MM.1S (cell line): ENCODE data around the gene EBP.

Experiments used
- DNase-seq: peaks from one replicate; pipeline ENCODE4 v3.0.0-alpha.2; 2015
- H2AFZ ChIP-seq: fragments of 300-600 bp; sonication (generic); 2 replicates; pipeline ENCODE4 v1.6.0; 2016; ENCODE audit warnings: antibody characterized with exemption, low read length
- H3F3A ChIP-seq: fragments of 300-600 bp; sonication (generic); 2 replicates; pipeline ENCODE4 v1.6.1; 2016; ENCODE audit warnings: mild to moderate bottlenecking, antibody characterized with exemption, low read length, moderate library complexity, mixed read lengths; ENCODE audit not compliant: insufficient read depth
- H3K27ac ChIP-seq: fragments of 300-600 bp; sonication (generic); 2 replicates; pipeline ENCODE4 v1.5.1; 2016; ENCODE audit warnings: mild to moderate bottlenecking, low read length
- H3K27me3 ChIP-seq: fragments of 300-600 bp; sonication (generic); replicated peaks from 2 replicates; pipeline ENCODE4 v1.6.0; 2016; ENCODE audit warnings: low read length; ENCODE audit not compliant: insufficient read depth
- H3K36me3 ChIP-seq: fragments of 300-600 bp; sonication (generic); replicated peaks from 2 replicates; pipeline ENCODE4 v1.6.1; 2016; ENCODE audit warnings: mild to moderate bottlenecking, low read length, mixed read lengths; ENCODE audit not compliant: insufficient read depth
- H3K4me1 ChIP-seq: fragments of 300-600 bp; sonication (generic); 2 replicates; pipeline ENCODE4 v1.6.1; 2016; ENCODE audit warnings: low read length, mixed read lengths
- H3K4me2 ChIP-seq: fragments of 300-600 bp; sonication (generic); 2 replicates; pipeline ENCODE4 v1.6.0; 2016; ENCODE audit warnings: low read depth, low read length
- H3K4me3 ChIP-seq: fragments of 300-600 bp; sonication (generic); 2 replicates; pipeline ENCODE4 v1.5.1; 2016; ENCODE audit warnings: low read length, mixed read lengths
- H3K79me2 ChIP-seq: fragments of 300-600 bp; sonication (generic); 2 replicates; pipeline ENCODE4 v1.6.1; 2016; ENCODE audit warnings: mixed run types, low read length, mixed read lengths
- H3K9ac ChIP-seq: fragments of 300-600 bp; sonication (generic); 2 replicates; pipeline ENCODE4 v1.6.1; 2016; ENCODE audit warnings: low read length, mixed read lengths
- H3K9me2 ChIP-seq: fragments of 300-600 bp; sonication (generic); replicated peaks from 2 replicates; pipeline ENCODE4 v1.6.1; 2016; ENCODE audit warnings: mild to moderate bottlenecking, low read length, mixed read lengths; ENCODE audit not compliant: insufficient read depth
- H3K9me3 ChIP-seq: fragments of 300-600 bp; sonication (generic); replicated peaks from 2 replicates; pipeline ENCODE4 v1.6.1; 2016; ENCODE audit warnings: mild to moderate bottlenecking, low read length, mixed read lengths; ENCODE audit not compliant: insufficient read depth
- H4K20me1 ChIP-seq: fragments of 300-600 bp; sonication (generic); 2 replicates; pipeline ENCODE4 v1.6.1; 2016; ENCODE audit warnings: mild to moderate bottlenecking, low read length, moderate library complexity, mixed read lengths; ENCODE audit not compliant: insufficient read depth
- EZH2 ChIP-seq: fragments of 300-600 bp; sonication (generic); optimal IDR thresholded peaks from 2 replicates; pipeline ENCODE3; 2017; ENCODE audit warnings: low read depth, mild to moderate bottlenecking, antibody characterized with exemption, low read length, mixed read lengths
- EZH2phosphoT487 ChIP-seq: fragments of 300-600 bp; sonication (generic); IDR thresholded peaks from 2 replicates; pipeline ENCODE4 v1.6.1; 2018; ENCODE audit warnings: antibody characterized with exemption, low read length
- TF ChIP-seq, protein P1 (sequence below): fragments of 300-600 bp; sonication (generic); IDR thresholded peaks from 2 replicates; pipeline ENCODE4 v1.5.1; 2016; ENCODE audit warnings: antibody characterized with exemption, low read length, mixed read lengths

Gene EBP

GRCh38 chrX:48520455-48520854 lies 1.2 kb upstream of the EBP start:
- Histone ChIP-seq H3K79me2 (peaks cover 25% of the 10 kb centered on the region), H3K27ac (no peak overlapping the region), H4K20me1 (no peaks in the 10 kb centered on the region), H3K9me2 (no peaks in the 10 kb centered on the region), H3K9me3 (no peaks in the 10 kb centered on the region), H3K27me3 (no peaks in the 10 kb centered on the region), H3K4me3 (no peak overlapping the region), H2AFZ (peak overlapping the region; percentile 64; the same call in 1 of the 2 replicates), H3K36me3 (no peaks in the 10 kb centered on the region), H3K4me2 (no peak overlapping the region), H3F3A (peaks cover 4% of the 10 kb centered on the region), H3K9ac (no peak overlapping the region), H3K4me1 (peaks cover 5% of the 10 kb centered on the region; the same call in 1 of the 2 replicates)
- TF ChIP-seq, protein P1, sequence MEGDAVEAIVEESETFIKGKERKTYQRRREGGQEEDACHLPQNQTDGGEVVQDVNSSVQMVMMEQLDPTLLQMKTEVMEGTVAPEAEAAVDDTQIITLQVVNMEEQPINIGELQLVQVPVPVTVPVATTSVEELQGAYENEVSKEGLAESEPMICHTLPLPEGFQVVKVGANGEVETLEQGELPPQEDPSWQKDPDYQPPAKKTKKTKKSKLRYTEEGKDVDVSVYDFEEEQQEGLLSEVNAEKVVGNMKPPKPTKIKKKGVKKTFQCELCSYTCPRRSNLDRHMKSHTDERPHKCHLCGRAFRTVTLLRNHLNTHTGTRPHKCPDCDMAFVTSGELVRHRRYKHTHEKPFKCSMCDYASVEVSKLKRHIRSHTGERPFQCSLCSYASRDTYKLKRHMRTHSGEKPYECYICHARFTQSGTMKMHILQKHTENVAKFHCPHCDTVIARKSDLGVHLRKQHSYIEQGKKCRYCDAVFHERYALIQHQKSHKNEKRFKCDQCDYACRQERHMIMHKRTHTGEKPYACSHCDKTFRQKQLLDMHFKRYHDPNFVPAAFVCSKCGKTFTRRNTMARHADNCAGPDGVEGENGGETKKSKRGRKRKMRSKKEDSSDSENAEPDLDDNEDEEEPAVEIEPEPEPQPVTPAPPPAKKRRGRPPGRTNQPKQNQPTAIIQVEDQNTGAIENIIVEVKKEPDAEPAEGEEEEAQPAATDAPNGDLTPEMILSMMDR: no peak
- TF ChIP-seq EZH2 (no peak), EZH2phosphoT487 (no peak)
- no peak for DNase-seq

DNA sequence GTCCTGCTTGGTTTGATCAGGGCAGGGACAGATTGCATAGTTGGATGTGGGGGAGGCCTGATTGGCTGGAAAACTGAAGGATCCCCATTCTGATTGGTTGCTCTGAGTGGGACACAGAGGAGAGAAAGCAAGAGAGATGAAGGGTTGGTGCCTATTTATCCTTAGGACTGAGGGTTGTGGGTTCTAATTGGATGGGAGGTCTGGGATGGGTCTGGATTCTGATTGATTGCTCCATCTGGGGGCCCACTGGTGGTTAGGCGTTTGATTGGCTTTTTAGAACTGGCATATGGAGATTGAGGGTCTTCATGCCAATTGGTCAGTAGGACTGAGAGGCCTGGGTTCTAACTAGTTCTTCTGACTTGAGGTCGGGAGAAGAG lies 644 bp upstream of the EBP start:
- H3K27me3 ChIP-seq: no peaks in the 10 kb centered on the region
- H3K9me3 ChIP-seq: no peaks in the 10 kb centered on the region
- H3K4me2 ChIP-seq: peak overlapping the region; percentile 74
- no peaks in the 10 kb centered on the region for H4K20me1 ChIP-seq
- no peak for DNase-seq
- H3K36me3 ChIP-seq: no peaks in the 10 kb centered on the region
- H3K4me3 ChIP-seq: peak overlapping the region; percentile 52
- peak overlapping the region; percentile 53; the same call in 1 of the 2 replicates for H3K9ac ChIP-seq
- peak overlapping the region; percentile 64; the same call in 1 of the 2 replicates for H3K27ac ChIP-seq
- H3K9me2 ChIP-seq: no peaks in the 10 kb centered on the region
- peaks cover 4% of the 10 kb centered on the region for H3F3A ChIP-seq
- TF ChIP-seq EZH2phosphoT487: no peak
- TF ChIP-seq, protein P1: no peak
- TF ChIP-seq EZH2: no peak
- H3K4me1 ChIP-seq: peaks cover 5% of the 10 kb centered on the region; the same call in 1 of the 2 replicates
- H3K79me2 ChIP-seq: peaks cover 25% of the 10 kb centered on the region
- H2AFZ ChIP-seq: peak overlapping the region; percentile 64

- Histone ChIP-seq H3F3A (peaks cover 4% of the 10 kb centered on the region), H3K9me3 (no peaks in the 10 kb centered on the region), H3K27ac (peak overlapping the region; percentile 50; the same call in 1 of the 2 replicates), H3K27me3 (no peaks in the 10 kb centered on the region), H3K36me3 (no peaks in the 10 kb centered on the region), H3K9ac (peak overlapping the region; percentile 75), H3K4me2 (peak overlapping the region; percentile 74), H3K79me2 (peaks cover 25% of the 10 kb centered on the region), H3K9me2 (no peaks in the 10 kb centered on the region), H4K20me1 (no peaks in the 10 kb centered on the region), H2AFZ (peak overlapping the region; percentile 31; the same call in 1 of the 2 replicates), H3K4me1 (peaks cover 5% of the 10 kb centered on the region; the same call in 1 of the 2 replicates), H3K4me3 (peak overlapping the region; percentile 76)
- TF ChIP-seq, protein P1: no peak
- TF ChIP-seq EZH2 (no peak), EZH2phosphoT487 (no peak)
- DNase-seq: no peak
Observed at GRCh38 chrX:48522291-48522690, 683 bp downstream of the EBP start.
